ENCODE measurements around the gene CCDC157. TPM values are rescaled to one million over a fixed set of nuclear protein-coding genes. Genes with fewer than 3 reads are reported as not detected.
A peak's percentile ranks its signal among the peaks of the same experiment; 100 is the strongest.

Gene CCDC157
- total and polyA plus RNA-seq, 2 of the 4 experiments (the other 2 are of a cell fraction): 0.90 to 2.2 TPM

GRCh38 chr22:30357650-30358215 lies 926 bp downstream of the CCDC157 start:
- Histone ChIP-seq H3K4ac (ENCODE audit: low read depth, low read length) (no peak overlapping the region), H4K8ac (ENCODE audit: low read depth in 2 of 2, low read length in 2 of 2) (no peak overlapping the region), H4K20me1 (ENCODE audit: insufficient read depth, low read length) (peaks cover 33% of the 10 kb centered on the region), H2AK9ac (replicated peaks; ENCODE audit: low read depth, low read length, poor library complexity) (no peak overlapping the region), H3K27ac (ENCODE audit: insufficient read depth, low read length) (no peak overlapping the region), H4K91ac (ENCODE audit: insufficient read depth, low read depth, low read length) (no peak overlapping the region), H2AFZ (replicated peaks; ENCODE audit: low read length, poor library complexity) (peak overlapping the region; percentile 62), H3K18ac (ENCODE audit: low read depth, low read length) (no peak overlapping the region), H3K79me1 (ENCODE audit: low read depth in 1 of 2, low read length in 2 of 2) (peaks cover 21 to 36% of the 10 kb centered on the region in 2 experiments), H3K9me3 (ENCODE audit: control insufficient read depth, insufficient read depth, low read length) (no peaks in the 10 kb centered on the region), H3K23ac (ENCODE audit: low read depth, low read length) (no peak overlapping the region), H3K9me1 (ENCODE audit: insufficient read depth, low read length) (peaks cover 15% of the 10 kb centered on the region), H2BK20ac (ENCODE audit: low read depth, low read length) (no peak overlapping the region), H3K14ac (replicated peaks; ENCODE audit: low read depth, low read length) (no peak overlapping the region), H3K36me3 (ENCODE audit: control insufficient read depth, insufficient read depth, low read length) (peaks cover 5% of the 10 kb centered on the region), H3K4me3 (ENCODE audit: insufficient read depth, low read depth, low read length) (no peak overlapping the region), H2BK120ac (ENCODE audit: low read depth, low read length) (no peak overlapping the region), H2BK15ac (ENCODE audit: low read depth, low read length) (no peak overlapping the region), H3K9ac (ENCODE audit: low read depth, low read length) (no peak overlapping the region), H3K56ac (ENCODE audit: extremely low read depth, insufficient read depth, low read length) (no peak overlapping the region), H3K4me2 (ENCODE audit: low read depth, low read length) (no peak overlapping the region; the same call in 1 of the 2 replicates), H3K4me1 (ENCODE audit: control insufficient read depth, insufficient read depth, low read length) (peaks cover 12% of the 10 kb centered on the region), H2AK5ac (ENCODE audit: low read depth, low read length) (no peak overlapping the region), H3K27me3 (ENCODE audit: control insufficient read depth, insufficient read depth, low read length) (no peaks in the 10 kb centered on the region), H4K5ac (ENCODE audit: low read depth, low read length) (no peak overlapping the region), H2BK5ac (ENCODE audit: low read depth, low read length, poor library complexity, severe bottlenecking) (no peak overlapping the region)
- 51% methylated on average over 5 of the region's 22 CpGs; no CpG with 5 or more reads in 1 of the 2 experiments for WGBS, 2 experiments (ENCODE audit: extremely low coverage in 2 of 2, insufficient read length in 1 of 2)
- BruUV-seq (replicated peaks): no TSS peak
- ChIA-PET CTCF (no interaction called here), POLR2A (ENCODE audit: unreplicated experiment) (no interaction called here)
- in situ Hi-C loops (cut with MboI; ENCODE audit: low sequenced_read_pairs): no loop called here
- dilution Hi-C loops (cut with HindIII; ENCODE audit: low sequenced_read_pairs, unreplicated experiment): no loop called here
- intact Hi-C loops (cut with micrococcal nuclease): loop anchor here (2.0 kb wide), 1 partner anchor 69 kb away; the partner anchor contains the start of gene CASTOR1
- no peak for DNase-seq
- no peak for TF ChIP-seq ELK1 (IDR thresholded peaks at IDR 0.05; ENCODE audit: borderline replicate concordance, low read depth, low read length)
- no peak for TF ChIP-seq NFE2L2 (IDR thresholded peaks at IDR 0.05; ENCODE audit: low read depth, low read length)
- TF ChIP-seq BHLHE40 (IDR thresholded peaks at IDR 0.05; ENCODE audit: low read depth, low read length): no peak
- TF ChIP-seq RCOR1 (IDR thresholded peaks at IDR 0.05; ENCODE audit: insufficient replicate concordance, low read length): no peak
- TF ChIP-seq, protein P1, sequence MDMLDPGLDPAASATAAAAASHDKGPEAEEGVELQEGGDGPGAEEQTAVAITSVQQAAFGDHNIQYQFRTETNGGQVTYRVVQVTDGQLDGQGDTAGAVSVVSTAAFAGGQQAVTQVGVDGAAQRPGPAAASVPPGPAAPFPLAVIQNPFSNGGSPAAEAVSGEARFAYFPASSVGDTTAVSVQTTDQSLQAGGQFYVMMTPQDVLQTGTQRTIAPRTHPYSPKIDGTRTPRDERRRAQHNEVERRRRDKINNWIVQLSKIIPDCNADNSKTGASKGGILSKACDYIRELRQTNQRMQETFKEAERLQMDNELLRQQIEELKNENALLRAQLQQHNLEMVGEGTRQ (IDR thresholded peaks at IDR 0.05; ENCODE audit: low read depth, low read length): no peak
- TF ChIP-seq CHD1 (IDR thresholded peaks at IDR 0.05; ENCODE audit: low read depth, low read length): no peak
- no peak for TF ChIP-seq POLR2A (IDR thresholded peaks at IDR 0.05; ENCODE audit: low read depth, low read length)
- no peak for ATAC-seq (ENCODE audit: low read depth)

All from IMR-90 (cell line).